HG03196 (cell line): ENCODE measurements around the gene XRN2.
"Not testable (repeated sequence)": the region's sequence is repeated elsewhere in the genome, so short reads cannot be mapped to it uniquely, and the experiment has no call there.

ENCODE experiments used
- ATAC-seq: cut with Tn5 transposase; IDR thresholded peaks from one replicate; pipeline ENCODE4 v1.9.1; 2021; ENCODE audit not compliant: unreplicated experiment

XRN2 gene

GRCh38 chr20:21386111-21386510, 83.0 kb downstream of the XRN2 start:
- ATAC-seq: no peak

- ATAC-seq: no peak
Measured at GRCh38 chr20:21387528-21387927, 84.4 kb downstream of the XRN2 start.

GRCh38 chr20:21388566-21388965, 85.4 kb downstream of the XRN2 start:
- no peak for ATAC-seq

- ATAC-seq: no peak
Measured at GRCh38 chr20:21389368-21389767, 86.2 kb downstream of the XRN2 start.

GRCh38 chr20:21390768-21391167, 87.6 kb downstream of the XRN2 start:
- ATAC-seq: no peak

- ATAC-seq: no peak
Measured at GRCh38 chr20:21391185-21391971, 88.2 kb downstream of the XRN2 start.

GRCh38 chr20:21391972-21392352, 88.8 kb downstream of the XRN2 start:
- no peak for ATAC-seq

GRCh38 chr20:21393166-21393565, 90.0 kb downstream of the XRN2 start:
- ATAC-seq: no peak

- ATAC-seq: no peak
Measured at GRCh38 chr20:21393816-21394519, 90.8 kb downstream of the XRN2 start.

- no peak for ATAC-seq
Measured at GRCh38 chr20:21394551-21394950, 91.4 kb downstream of the XRN2 start.

- no peak for ATAC-seq
Measured at GRCh38 chr20:21395051-21395665, 92.0 kb downstream of the XRN2 start.

GRCh38 chr20:21395666-21396598, 92.8 kb downstream of the XRN2 start:
- no peak for ATAC-seq

GRCh38 chr20:21396599-21397340, 93.6 kb downstream of the XRN2 start:
- ATAC-seq: no peak

GRCh38 chr20:21397341-21398108, 94.4 kb downstream of the XRN2 start, which contains the start of gene NKX2-4:
TSS of gene NKX2-4 (minus strand) at chr20:21397526. CDS start at chr20:21397399, 127 bp downstream.
- ATAC-seq: no peak

- ATAC-seq: no peak
Measured at GRCh38 chr20:21398109-21399004, 95.2 kb downstream of the XRN2 start.

GRCh38 chr20:21399005-21399475, 95.9 kb downstream of the XRN2 start:
- ATAC-seq: no peak

GRCh38 chr20:21411725-21412124, 108.6 kb downstream of the XRN2 start:
- no peak for ATAC-seq

- not testable (repeated sequence) for ATAC-seq
Measured at GRCh38 chr20:21413996-21414395, 110.9 kb downstream of the XRN2 start.
